Medulla oblongata (tissue), 1 donor: ENCODE measurements around the gene ZMYND8.
"Not testable (repeated sequence)": the region's sequence is repeated elsewhere in the genome, so short reads cannot be mapped to it uniquely, and the experiment has no call there.

Experiments used
- DNase-seq: peaks from one replicate; pipeline ENCODE4 v3.0.0-alpha.2; 2015; ENCODE audit errors: extremely low spot score

Gene ZMYND8

GRCh38 chr20:47265214-47265613 is 91.3 kb downstream of the ZMYND8 start:
- no peak for DNase-seq

GRCh38 chr20:47264137-47264769 is 92.2 kb downstream of the ZMYND8 start:
- DNase-seq, result not testable (repeated sequence)

GRCh38 chr20:47263465-47264084 is 92.9 kb downstream of the ZMYND8 start:
- DNase-seq, result peak; percentile 44

- DNase-seq, result no peak
Measured at GRCh38 chr20:47263080-47263464, 93.4 kb downstream of the ZMYND8 start.

GRCh38 chr20:47262365-47263013 is 94.0 kb downstream of the ZMYND8 start:
- no peak for DNase-seq

GRCh38 chr20:47262008-47262364 is 94.5 kb downstream of the ZMYND8 start:
- DNase-seq, result no peak

GRCh38 chr20:47261161-47261774 is 95.2 kb downstream of the ZMYND8 start:
- DNase-seq, result not testable (repeated sequence)

GRCh38 chr20:47260540-47261126 is 95.9 kb downstream of the ZMYND8 start:
- not testable (repeated sequence) for DNase-seq

- DNase-seq, result no peak
Measured at GRCh38 chr20:47258745-47259695, 97.5 kb downstream of the ZMYND8 start.

GRCh38 chr20:47257771-47258170 is 98.7 kb downstream of the ZMYND8 start:
- DNase-seq, result no peak

- no peak for DNase-seq
Measured at GRCh38 chr20:47257256-47257655, 99.2 kb downstream of the ZMYND8 start.

- DNase-seq, result no peak
Measured at GRCh38 chr20:47256668-47257236, 99.7 kb downstream of the ZMYND8 start.

GRCh38 chr20:47253872-47254271 is 102.6 kb downstream of the ZMYND8 start:
- no peak for DNase-seq

GRCh38 chr20:47252879-47253307 is 103.6 kb downstream of the ZMYND8 start:
- DNase-seq, result no peak

- DNase-seq, result no peak
Measured at GRCh38 chr20:47251154-47252020, 105.1 kb downstream of the ZMYND8 start.

- no peak for DNase-seq
Measured at GRCh38 chr20:47250360-47250759, 106.1 kb downstream of the ZMYND8 start.

- no peak for DNase-seq
Measured at GRCh38 chr20:47249913-47250312, 106.6 kb downstream of the ZMYND8 start.

- DNase-seq, result no peak
Measured at GRCh38 chr20:47248448-47248966, 108.0 kb downstream of the ZMYND8 start.

- DNase-seq, result no peak
Measured at GRCh38 chr20:47247972-47248371, 108.5 kb downstream of the ZMYND8 start.
